HepG2 (cell line): ENCODE data around the gene EPB41L3. TPM values are rescaled to one million over a fixed set of nuclear protein-coding genes. Genes with fewer than 3 reads are reported as not detected.

Experiments used
- ATAC-seq: fragments of 200-7000 bp; cut with Tn5 transposase; 3 replicates; pipeline ENCODE4 v1.9.1; 2020; ENCODE audit warnings: mild to moderate bottlenecking, moderate library complexity
- BruUV-seq: library from RNA; stranded (reverse); fragments of 400-500 nt; replicated peaks from 2 replicates; lab custom pipeline; 2021; lab: Mats Ljungman, UMichigan
- CTCF ChIA-PET: fragments of 300-600 bp; formaldehyde crosslinking; extraction: SDS; loops from one replicate; lab custom pipeline; 2021; ENCODE audit warnings: low total read pairs, inconsistent platforms, low intra/inter-chr PET ratio; lab: Yijun Ruan, JAX
- POLR2A ChIA-PET: fragments of 350-600 bp; sonication (Branson Sonifier 250); formaldehyde crosslinking; loops from one replicate; lab custom pipeline; 2020; ENCODE audit warnings: antibody characterized with exemption, inconsistent platforms; lab: Yijun Ruan, JAX
- DNase-seq: peaks from one replicate; pipeline ENCODE4 v3.0.0-alpha.2; 2015; ENCODE audit warnings: low spot score
- FAIRE-seq: peaks from 3 replicates; lab custom pipeline; 2011; peaks lifted over from hg19 to GRCh38; lab: Jason Lieb, UNC
- H2AFZ ChIP-seq: one replicate; pipeline ENCODE4 v1.6.1; 2011; ENCODE audit warnings: low read length, inconsistent platforms
- H3K27ac ChIP-seq: fragments of 300-600 bp; 3 replicates; pipeline ENCODE4 v1.8.0; 2011; ENCODE audit warnings: mixed run types, mild to moderate bottlenecking, mixed read lengths, low read length, inconsistent platforms; ENCODE audit not compliant: insufficient read depth; ENCODE audit errors: extremely low read length
- H3K27me3 ChIP-seq, 2 experiments: fragments of 200-600 bp in 1 of 2; 2 replicates in 1 of 2; 3 replicates in 1 of 2; pipeline versions ENCODE4 v1.6.0 to v1.8.0; 2011; ENCODE audit warnings: low read length in 2 of 2, mild to moderate bottlenecking in 2 of 2, moderate library complexity in 2 of 2, inconsistent platforms in 1 of 2; ENCODE audit not compliant: insufficient read depth in 2 of 2, control insufficient read depth in 1 of 2
- H3K36me3 ChIP-seq, 2 experiments: fragments of 200-600 bp in 1 of 2; replicated peaks in 1 of 2; 2 replicates in 1 of 2; 3 replicates in 1 of 2; pipeline versions ENCODE4 v1.5.1 to v1.8.0; 2011; ENCODE audit warnings: low read length in 2 of 2, inconsistent platforms in 1 of 2; ENCODE audit not compliant: insufficient read depth in 2 of 2, control insufficient read depth in 1 of 2
- H3K4me1 ChIP-seq: 2 replicates; pipeline ENCODE4 v1.5.1; 2012; ENCODE audit warnings: low read length, inconsistent platforms; ENCODE audit not compliant: insufficient read depth
- H3K4me2 ChIP-seq: 2 replicates; pipeline ENCODE4 v1.6.0; 2011; ENCODE audit warnings: low read depth, low read length, inconsistent platforms
- H3K4me3 ChIP-seq, 3 experiments: fragments of 200-600 bp in 1 of 3; sonication (generic), shearing (Covaris generic) in 1 of 3; replicated peaks in 1 of 3; 2 replicates each; pipeline ENCODE4 v1.5.1; 2011 to 2016; ENCODE audit warnings: low read length in 3 of 3, inconsistent platforms in 2 of 3, low read depth in 2 of 3, mild to moderate bottlenecking in 2 of 3, control low read depth in 1 of 3, mixed read lengths in 1 of 3; ENCODE audit not compliant: insufficient read depth in 1 of 3
- H3K79me2 ChIP-seq: one replicate; pipeline ENCODE4 v1.6.1; 2011; ENCODE audit warnings: low read length, inconsistent platforms; ENCODE audit not compliant: insufficient read depth
- H3K9ac ChIP-seq: 2 replicates; pipeline ENCODE4 v1.6.0; 2011; ENCODE audit warnings: mild to moderate bottlenecking, low read depth, low read length, inconsistent platforms; ENCODE audit not compliant: insufficient read depth
- H3K9me3 ChIP-seq: 2 replicates; pipeline ENCODE4 v1.5.1; 2012; ENCODE audit warnings: mild to moderate bottlenecking, low read length
- H4K20me1 ChIP-seq: 2 replicates; pipeline ENCODE4 v1.6.0; 2011; ENCODE audit warnings: inconsistent platforms, mild to moderate bottlenecking, low read length, moderate library complexity; ENCODE audit not compliant: insufficient read depth
- AHR ChIP-seq: IDR thresholded peaks from 2 replicates; pipeline ENCODE4 v1.6.1; 2018; ENCODE audit warnings: missing genetic modification reagents, missing compliant biosample characterization
- ARHGAP35 ChIP-seq: sonication (generic); formaldehyde crosslinking; IDR thresholded peaks from 2 replicates; pipeline ENCODE4 v1.9.0; 2022; ENCODE audit warnings: mild to moderate bottlenecking, inconsistent platforms, moderate library complexity, missing genetic modification reagents, borderline replicate concordance
- BRD4 ChIP-seq: sonication (generic); formaldehyde crosslinking; IDR thresholded peaks from 2 replicates; pipeline ENCODE4 v1.4.0; 2020; ENCODE audit warnings: missing genetic modification reagents
- CBFB ChIP-seq: sonication (generic); formaldehyde crosslinking; IDR thresholded peaks from 2 replicates; pipeline ENCODE4 v1.4.0; 2020; ENCODE audit warnings: missing genetic modification reagents
- IKZF1 ChIP-seq: fragments of 450-650 bp; IDR thresholded peaks from 2 replicates; pipeline ENCODE4 v1.7.1; 2016
- KDM2A ChIP-seq: sonication (generic); formaldehyde crosslinking; IDR thresholded peaks from 2 replicates; pipeline ENCODE4 v1.4.0; 2020; ENCODE audit warnings: low read depth, missing genetic modification reagents, borderline replicate concordance
- MTF2 ChIP-seq: sonication (generic); formaldehyde crosslinking; IDR thresholded peaks from 2 replicates; pipeline ENCODE4 v1.5.0; 2020; ENCODE audit warnings: missing genetic modification reagents, borderline replicate concordance
- NFATC3 ChIP-seq: sonication (generic); formaldehyde crosslinking; IDR thresholded peaks from 2 replicates; pipeline ENCODE4 v1.5.1; 2020; ENCODE audit warnings: mild to moderate bottlenecking, missing genetic modification reagents
- RFXAP ChIP-seq: sonication (generic); formaldehyde crosslinking; IDR thresholded peaks from 2 replicates; pipeline ENCODE4 v1.4.0; 2020; ENCODE audit warnings: missing genetic modification reagents, borderline replicate concordance
- TBX2 ChIP-seq: sonication (generic); formaldehyde crosslinking; IDR thresholded peaks from 2 replicates; pipeline ENCODE4 v1.5.0; 2020; ENCODE audit warnings: missing genetic modification reagents, mild to moderate bottlenecking, borderline replicate concordance
- ZBTB42 ChIP-seq: sonication (generic); formaldehyde crosslinking; IDR thresholded peaks from 2 replicates; pipeline ENCODE4 v1.5.0; 2020; ENCODE audit warnings: mild to moderate bottlenecking, missing genetic modification reagents
- ZNF225 ChIP-seq: sonication (generic); formaldehyde crosslinking; IDR thresholded peaks from 2 replicates; pipeline ENCODE4 v1.4.0; 2020; ENCODE audit warnings: mild to moderate bottlenecking, missing genetic modification reagents
- ZNF264 ChIP-seq: sonication (generic); formaldehyde crosslinking; IDR thresholded peaks from 2 replicates; pipeline ENCODE4 v1.4.0; 2020; ENCODE audit warnings: missing genetic modification reagents
- ZNF563 ChIP-seq: sonication (generic); formaldehyde crosslinking; IDR thresholded peaks from 2 replicates; pipeline ENCODE4 v1.8.0; 2022; ENCODE audit warnings: mild to moderate bottlenecking, moderate library complexity, missing genetic modification reagents
- WGBS: methylation state at CpG from one replicate; pipeline ENCODE4 v1.1.6; 2017; ENCODE audit warnings: low lambda C conversion rate; 5-methylcytosine and 5-hydroxymethylcytosine counted together
- in situ Hi-C: cut with HindIII; loops from 2 replicates; pipeline ENCODE4 v1.10.0; 2017; ENCODE audit warnings: low pct_unique_long_range_greater_than_20kb; ENCODE audit not compliant: extremely low pct_ligation_motif_present
- intact Hi-C: fragments of 100-400 bp; cut with micrococcal nuclease; formaldehyde crosslinking; loops from one replicate; pipeline ENCODE4 v1.10.0; 2022; ENCODE audit not compliant: unreplicated experiment
- polyA plus RNA-seq, 8 experiments: library from polyadenylated mRNA; depleted of rRNA in 3 of 8; stranded (reverse) in 7 of 8; unstranded in 1 of 8; fragments of >200 nt; fragmentation: Illumina TruSeq in 4 of 8; extraction: Trizol in 4 of 8; gene quantifications; 2 replicates each; pipeline versions ENCODE4 v1.2.1 to v1.2.3, GENCODE V29; 2011 to 2016; ENCODE audit warnings: low read depth in 4 of 8, missing spikeins in 1 of 8, mixed read lengths in 1 of 8; ENCODE audit not compliant: insufficient read depth in 1 of 8
- total RNA-seq, 5 experiments: library from RNA; depleted of rRNA; stranded (reverse); fragments of >200 nt; fragmentation: Illumina TruSeq; extraction: Trizol; gene quantifications; 2 replicates each; pipeline ENCODE4 v1.2.3, GENCODE V29; 2016; ENCODE audit warnings: low read depth in 1 of 5
- TF ChIP-seq, protein P1 (sequence below), 2 experiments: sonication (generic) in 1 of 2; formaldehyde crosslinking in 1 of 2; IDR thresholded peaks; 2 replicates each; pipeline versions ENCODE4 v1.5.1 to v1.6.1; 2011 to 2020; ENCODE audit warnings: borderline replicate concordance in 1 of 2, low read depth in 1 of 2, low read length in 1 of 2, mild to moderate bottlenecking in 1 of 2, missing genetic modification reagents in 1 of 2, moderate library complexity in 1 of 2

The EPB41L3 gene
- total and polyA plus RNA-seq, 2 of the 13 experiments (the other 11 are each of a cell fraction or from before 2014, with no cell fraction given), result not detected

DNA sequence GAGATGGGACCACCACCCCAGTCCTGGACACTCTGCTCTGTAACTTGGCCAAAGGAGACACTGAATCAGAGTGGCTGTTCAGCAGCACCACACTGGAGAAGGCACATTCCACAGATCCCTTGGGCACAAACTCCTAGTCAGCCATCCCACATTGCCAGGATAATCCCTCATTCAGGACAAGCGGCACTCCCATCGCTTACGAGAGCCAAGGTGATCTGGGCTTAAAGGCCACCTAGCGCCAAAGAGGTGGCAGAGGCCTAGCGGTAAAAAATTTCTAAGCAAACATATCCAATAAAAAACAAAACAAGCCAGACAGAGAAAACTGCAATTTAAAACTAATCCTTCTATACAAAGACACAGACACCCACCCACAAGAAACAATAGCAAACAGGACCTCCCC is 62.2 kb downstream of the EPB41L3 start:
- H3K36me3 ChIP-seq, result no peaks in the 10 kb centered on the region
- no peak overlapping the region for H3K4me3 ChIP-seq
- CTCF ChIA-PET, result no interaction called here
- no TSS peak for BruUV-seq
- in situ Hi-C loops, result no loop called here
- no peaks in the 10 kb centered on the region for H3K9me3 ChIP-seq
- no peak for TF ChIP-seq ZNF225 (CRISPR knock-in tag)
- TF ChIP-seq ZNF563 (CRISPR knock-in tag), result no peak
- TF ChIP-seq ZNF264 (CRISPR knock-in tag), result no peak
- TF ChIP-seq KDM2A (CRISPR knock-in tag), result no peak
- no peak for TF ChIP-seq NFATC3 (CRISPR knock-in tag)
- TF ChIP-seq BRD4 (CRISPR knock-in tag), result no peak
- TF ChIP-seq MTF2 (CRISPR knock-in tag), result no peak
- TF ChIP-seq, protein P1, sequence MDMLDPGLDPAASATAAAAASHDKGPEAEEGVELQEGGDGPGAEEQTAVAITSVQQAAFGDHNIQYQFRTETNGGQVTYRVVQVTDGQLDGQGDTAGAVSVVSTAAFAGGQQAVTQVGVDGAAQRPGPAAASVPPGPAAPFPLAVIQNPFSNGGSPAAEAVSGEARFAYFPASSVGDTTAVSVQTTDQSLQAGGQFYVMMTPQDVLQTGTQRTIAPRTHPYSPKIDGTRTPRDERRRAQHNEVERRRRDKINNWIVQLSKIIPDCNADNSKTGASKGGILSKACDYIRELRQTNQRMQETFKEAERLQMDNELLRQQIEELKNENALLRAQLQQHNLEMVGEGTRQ (IDR thresholded peaks at IDR 0.05; ENCODE audit: low read depth, low read length), result no peak
- TF ChIP-seq, protein P1 (CRISPR knock-in tag; IDR thresholded peaks at IDR 0.05; ENCODE audit: borderline replicate concordance), result no peak
- TF ChIP-seq ARHGAP35 (CRISPR knock-in tag), result no peak
- TF ChIP-seq CBFB (CRISPR knock-in tag), result no peak
- TF ChIP-seq IKZF1, result no peak
- TF ChIP-seq ZBTB42 (CRISPR knock-in tag), result no peak
- no peak for TF ChIP-seq TBX2 (CRISPR knock-in tag)
- TF ChIP-seq RFXAP, result no peak
- no peak for TF ChIP-seq AHR (CRISPR knock-in tag)
- TF ChIP-seq, all 625 proteins: peak for 0
- no peak overlapping the region for H3K27ac ChIP-seq
- H3K9ac ChIP-seq, result no peak overlapping the region
- H3K4me1 ChIP-seq, result no peaks in the 10 kb centered on the region
- FAIRE-seq (no peak), DNase-seq (no peak), ATAC-seq (no peak)
- WGBS, result 46% methylated on average over 5 of the region's 5 CpGs
- intact Hi-C loops, result no loop called here
- H3K27me3 ChIP-seq, result no peaks in the 10 kb centered on the region
- H3K79me2 ChIP-seq, result no peaks in the 10 kb centered on the region
- H2AFZ ChIP-seq, result no peak overlapping the region
- H3K4me2 ChIP-seq, result no peak overlapping the region
- H4K20me1 ChIP-seq, result no peaks in the 10 kb centered on the region
- POLR2A ChIA-PET, result no interaction called here
